Vagina (tissue), 2 donors: ENCODE measurements around the gene MEGF6.

Source experiments
- CTCF ChIP-seq, 3 experiments: fragments of 450-650 bp in 2 of 3; fragments of 200-600 bp in 1 of 3; sonication (generic) in 1 of 3; IDR thresholded peaks; one replicate each; pipeline ENCODE4 v1.5.1; 2017 to 2019; ENCODE audit warnings: antibody characterized with exemption in 3 of 3, mild to moderate bottlenecking in 2 of 3, moderate library complexity in 2 of 3
- POLR2A ChIP-seq, 2 donors: fragments of 450-650 bp; IDR thresholded peaks; one replicate each; pipeline ENCODE4 v1.6.1; 2017; ENCODE audit warnings: antibody characterized with exemption in 2 of 2, mild to moderate bottlenecking in 2 of 2, moderate library complexity in 2 of 2
- POLR2AphosphoS5 ChIP-seq, 2 donors: sonication (generic); formaldehyde crosslinking; IDR thresholded peaks; one replicate each; pipeline ENCODE4 v1.9.0; 2017; ENCODE audit warnings: antibody characterized with exemption in 2 of 2, mild to moderate bottlenecking in 2 of 2, low read depth in 1 of 2; ENCODE audit not compliant: insufficient read depth in 1 of 2

DNA sequence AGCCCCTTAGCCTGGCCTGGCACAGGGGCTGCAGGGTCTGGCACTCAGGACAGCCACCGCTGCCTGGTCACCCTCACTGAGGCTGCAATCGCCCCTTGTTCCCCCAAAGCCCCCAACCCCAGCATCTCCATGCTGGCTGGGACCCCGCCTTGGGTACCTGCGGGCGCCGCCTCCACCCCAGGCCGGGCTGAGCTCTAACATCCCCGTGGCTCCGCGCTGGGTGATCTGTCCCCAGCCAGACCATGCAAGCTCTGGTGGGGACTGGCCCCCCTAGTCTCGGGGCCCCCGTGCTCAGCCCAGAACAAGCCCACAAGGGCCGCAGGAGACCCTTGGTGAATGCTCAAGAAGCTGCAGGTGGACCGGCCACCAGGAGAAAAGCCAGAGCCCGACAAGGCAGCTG is 62.4 kb downstream of the MEGF6 start:
- TF ChIP-seq CTCF (IDR thresholded peaks at IDR 0.05) (no peak), POLR2A (IDR thresholded peaks at IDR 0.05) (no peak), POLR2AphosphoS5 (IDR thresholded peaks at IDR 0.05; ENCODE audit: insufficient read depth in 1 of 2, low read depth in 1 of 2) (no peak)
